GM19468 (cell line): ENCODE data around the gene NAA10.

Experiments used
- ATAC-seq: cut with Tn5 transposase; IDR thresholded peaks from one replicate; pipeline ENCODE4 v1.9.1; 2021; ENCODE audit warnings: mild to moderate bottlenecking, moderate library complexity, moderate number of reproducible peaks; ENCODE audit not compliant: unreplicated experiment; ENCODE audit errors: extremely low read depth

The NAA10 gene

DNA sequence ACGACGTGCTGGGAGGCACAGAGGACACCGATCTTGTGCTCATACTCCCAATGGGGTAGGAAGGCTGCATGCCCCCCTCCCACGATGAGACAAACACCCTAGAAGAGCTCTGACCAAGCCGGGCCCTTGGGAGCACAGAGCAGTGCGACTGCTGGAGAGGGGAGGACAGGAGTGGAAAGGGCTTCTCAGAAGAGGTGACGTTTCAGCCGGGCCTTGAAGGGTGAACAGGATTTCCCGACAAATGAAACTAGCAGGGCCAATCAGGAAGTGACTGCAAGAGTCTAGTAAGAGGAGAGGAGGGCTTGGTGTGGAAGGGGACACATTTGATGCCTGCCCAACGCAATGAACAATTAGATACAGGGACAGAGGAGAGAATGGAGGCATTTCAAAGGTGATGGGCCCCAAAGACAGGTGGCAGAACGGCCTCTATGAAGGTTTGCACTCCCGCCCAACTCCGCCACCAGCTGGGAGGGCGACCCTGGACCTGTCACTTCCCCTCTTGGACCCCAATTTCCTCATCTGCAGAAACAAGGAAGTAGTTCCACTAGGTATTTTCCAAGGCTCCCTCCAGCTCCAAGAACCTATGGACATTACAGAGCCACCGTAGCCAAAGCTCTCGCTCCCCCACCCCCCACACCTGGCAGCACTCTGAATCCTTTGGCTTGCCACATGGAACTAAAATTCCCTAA, 32.8 kb upstream of the NAA10 start:
- no peak for ATAC-seq

DNA sequence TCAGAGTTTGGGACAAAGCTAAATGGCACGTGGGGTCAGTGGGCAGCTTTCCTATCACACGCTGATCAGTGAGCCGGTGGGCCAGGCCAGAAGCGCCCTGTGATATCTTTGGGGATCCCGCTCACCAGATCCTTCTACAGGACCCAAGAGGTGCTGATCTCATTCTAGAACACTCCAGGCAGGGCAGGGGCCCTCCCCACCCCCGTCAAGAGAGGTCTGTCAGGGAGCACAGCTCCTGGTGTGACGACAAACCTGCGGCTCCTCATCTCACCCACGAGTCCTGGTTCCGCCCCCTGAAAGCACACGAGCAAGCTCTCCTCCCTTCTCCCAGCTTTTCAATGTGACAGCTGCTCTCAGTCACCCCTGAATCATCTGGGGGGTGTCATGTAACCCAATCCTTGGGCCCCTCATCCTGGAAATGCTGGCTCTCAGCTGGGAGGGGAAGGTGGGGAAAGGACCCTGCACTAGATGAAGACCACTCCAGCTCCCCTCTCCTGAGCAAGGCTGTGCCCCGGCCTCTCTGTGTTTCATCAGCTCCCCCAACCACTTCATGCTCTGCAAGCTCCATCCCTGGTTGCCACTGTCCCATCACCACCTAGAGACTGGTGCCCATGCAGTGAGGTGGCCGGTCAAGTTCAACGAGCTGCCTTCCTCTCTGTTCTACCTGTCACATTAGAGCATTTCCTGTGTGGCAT, 32.2 kb upstream of the NAA10 start:
- no peak for ATAC-seq

DNA sequence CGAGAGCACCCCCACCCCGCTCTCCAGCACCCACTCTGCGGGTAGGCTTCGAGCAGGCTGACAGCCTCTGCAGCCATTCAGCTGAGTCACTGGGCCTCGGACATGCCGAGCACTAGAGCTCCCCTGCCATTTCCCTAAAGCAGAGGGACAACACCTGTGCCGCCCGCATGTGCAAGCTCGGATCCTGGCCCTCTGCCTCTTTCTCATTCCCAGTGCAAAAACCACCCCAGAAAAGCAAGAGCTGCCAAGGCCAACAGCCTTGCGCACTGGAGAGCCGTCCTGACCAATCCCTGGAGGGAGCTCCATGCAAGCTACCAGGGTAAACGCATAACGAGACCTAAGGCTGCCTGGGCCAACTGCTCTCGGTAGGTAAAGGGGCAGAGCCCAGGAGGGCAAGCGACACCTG, 31.4 kb upstream of the NAA10 start:
- no peak for ATAC-seq

DNA sequence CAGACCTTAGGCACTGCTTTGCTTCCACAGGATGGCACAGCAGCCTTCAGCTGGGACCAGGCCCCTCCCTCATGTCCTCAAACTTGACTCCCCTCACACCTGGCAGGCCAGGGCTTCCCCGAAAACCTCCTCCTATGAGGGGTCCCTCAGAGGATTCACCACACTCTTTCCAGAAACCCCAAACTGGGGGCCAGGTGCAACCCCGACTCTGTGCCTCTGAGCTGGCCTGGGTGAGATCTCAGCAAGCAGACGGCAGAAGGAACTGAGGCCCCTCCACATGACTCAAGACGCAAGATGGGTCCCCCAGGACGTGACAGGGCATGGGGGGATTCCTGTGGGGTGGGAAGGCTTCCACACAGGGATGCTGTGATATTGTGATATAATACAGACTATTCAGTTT, 30.6 kb upstream of the NAA10 start:
- no peak for ATAC-seq

DNA sequence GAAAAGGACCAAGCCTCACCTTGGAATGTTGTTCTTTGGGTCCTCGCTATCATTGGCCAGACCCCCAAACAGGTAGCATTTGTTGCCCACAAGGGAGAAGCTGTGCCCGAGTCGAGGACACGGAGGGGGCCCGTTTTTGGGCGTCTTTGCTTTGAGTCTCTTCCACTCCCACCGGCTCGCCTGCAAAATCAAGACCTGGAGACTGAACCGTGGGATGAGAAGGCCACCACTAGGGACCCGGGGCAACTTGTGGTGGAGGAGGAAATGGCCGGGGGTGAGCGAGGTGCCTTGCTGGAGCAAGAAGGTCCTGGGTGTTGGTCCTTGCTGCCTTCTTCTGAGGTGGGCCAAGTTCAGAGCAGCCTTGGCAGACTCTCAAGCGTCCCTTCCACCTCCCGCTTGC, 29.3 kb upstream of the NAA10 start:
- no peak for ATAC-seq

DNA sequence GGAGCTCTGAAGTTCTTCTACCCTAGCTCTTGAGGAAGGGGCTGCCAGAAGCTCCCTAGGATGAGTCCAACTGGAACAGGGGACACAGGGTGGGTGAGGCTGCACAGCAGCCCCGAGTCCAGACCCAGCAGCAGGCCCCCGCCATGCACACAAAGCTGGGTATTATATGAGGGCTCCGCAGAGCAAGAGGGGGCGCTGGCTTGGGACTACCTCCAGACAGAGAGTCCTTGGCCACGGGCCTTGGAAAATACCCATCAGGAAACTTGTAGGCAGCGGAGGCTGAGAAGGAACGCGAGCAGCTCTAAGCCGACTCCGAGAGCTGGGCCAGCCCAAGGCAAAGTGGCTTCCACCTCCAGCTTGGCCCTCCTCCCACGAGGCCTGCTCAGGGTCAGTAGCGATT, 28.7 kb upstream of the NAA10 start:
- no peak for ATAC-seq

DNA sequence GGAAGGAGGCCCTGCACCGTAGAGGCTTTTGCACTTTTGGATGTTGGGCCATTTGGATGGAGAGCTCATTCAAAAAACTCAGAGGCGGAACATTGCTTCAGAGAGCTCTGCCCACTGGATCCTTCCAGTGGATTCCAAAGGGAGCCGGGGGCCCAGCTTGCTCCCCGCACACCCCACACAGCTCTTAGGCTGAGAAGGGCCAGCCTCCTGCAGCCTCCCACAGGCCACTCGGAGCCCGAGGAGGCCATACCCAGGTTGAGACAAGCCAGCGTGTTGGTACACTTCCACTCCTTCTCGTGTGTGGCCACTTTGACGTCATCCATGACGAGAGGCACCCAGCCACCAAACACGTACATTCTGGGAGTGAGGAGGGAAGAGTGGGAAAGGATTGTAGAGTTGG, 26.5 kb upstream of the NAA10 start:
- no peak for ATAC-seq

DNA sequence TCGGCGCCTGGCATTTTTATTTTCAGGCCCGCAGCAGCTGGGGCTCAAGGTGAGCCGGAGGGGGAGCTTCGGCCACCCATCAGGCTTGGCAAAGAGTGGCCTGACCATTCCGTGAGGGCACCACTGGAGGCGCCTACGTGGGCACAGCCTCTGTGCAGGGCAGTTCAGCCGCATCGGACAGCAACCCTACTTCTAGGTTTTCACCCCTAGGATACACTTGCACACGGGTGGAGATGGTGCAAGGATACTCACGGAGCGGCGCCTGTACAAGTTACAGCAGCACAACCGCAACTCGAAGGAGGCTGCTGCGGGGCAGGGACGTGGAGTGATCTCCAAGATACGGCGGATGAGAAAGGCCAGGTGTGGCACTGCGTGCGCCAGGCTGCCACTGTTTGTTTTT, 25.9 kb upstream of the NAA10 start:
- ATAC-seq = no peak

DNA sequence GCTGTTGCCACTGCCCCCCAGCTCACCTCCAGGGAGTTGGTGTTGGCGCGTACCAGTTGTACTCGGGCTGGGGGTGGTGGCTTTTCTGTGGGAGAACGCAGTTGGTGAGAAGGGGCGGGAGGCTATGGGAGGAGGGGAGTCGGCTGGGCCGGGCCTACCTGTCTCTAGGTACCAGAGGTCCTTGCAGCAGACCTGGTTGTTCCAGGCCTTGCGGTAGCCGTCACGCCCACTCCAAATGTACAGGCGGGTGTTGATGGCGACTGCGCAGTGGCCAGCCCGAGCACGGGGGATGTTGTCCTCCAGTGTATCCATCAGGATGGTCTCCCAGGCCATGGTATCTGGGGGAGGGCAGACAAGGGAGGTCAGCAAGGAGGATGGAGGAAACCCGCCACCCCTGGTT, 25.2 kb upstream of the NAA10 start:
- no peak for ATAC-seq

DNA sequence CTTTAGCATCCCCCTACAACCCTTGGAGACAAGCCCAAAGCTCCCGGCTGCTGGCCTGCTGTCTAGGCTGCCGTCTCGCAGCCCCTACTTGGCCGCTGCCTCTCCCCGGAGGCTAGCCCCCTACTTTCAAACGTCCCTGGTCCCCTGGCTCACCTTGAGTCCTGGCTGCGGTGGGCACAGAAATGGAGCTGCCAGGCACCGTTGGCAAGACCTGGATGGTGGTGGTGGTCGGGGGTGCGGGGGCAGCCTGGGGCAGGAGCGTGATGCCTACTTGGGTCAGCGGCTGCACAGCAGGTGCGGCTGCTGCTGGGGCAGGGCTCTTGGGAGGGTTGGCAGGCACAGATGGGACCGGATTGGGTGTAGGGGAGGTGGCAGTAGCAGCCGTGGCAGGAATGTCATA, 24.8 kb upstream of the NAA10 start:
- no peak for ATAC-seq

DNA sequence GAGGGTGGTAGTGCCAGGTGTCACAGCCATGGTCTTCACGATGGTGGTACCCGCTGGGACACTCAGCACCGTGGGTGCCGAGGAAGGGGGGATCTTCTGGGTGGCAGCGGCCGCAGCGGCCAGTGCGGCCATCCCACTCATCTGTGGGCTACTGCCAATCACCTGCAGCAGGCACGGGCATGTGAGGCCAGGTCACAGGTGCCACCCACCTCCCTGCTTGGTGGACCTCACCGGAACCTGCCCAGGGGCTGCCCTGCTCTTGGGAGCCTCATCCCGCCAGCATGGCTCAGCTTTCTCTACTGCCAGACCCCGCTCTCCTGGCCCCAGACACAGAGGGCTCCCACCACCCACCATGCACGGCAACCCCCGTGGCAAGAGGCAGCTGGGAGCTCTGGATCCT, 23.8 kb upstream of the NAA10 start:
- ATAC-seq = no peak

DNA sequence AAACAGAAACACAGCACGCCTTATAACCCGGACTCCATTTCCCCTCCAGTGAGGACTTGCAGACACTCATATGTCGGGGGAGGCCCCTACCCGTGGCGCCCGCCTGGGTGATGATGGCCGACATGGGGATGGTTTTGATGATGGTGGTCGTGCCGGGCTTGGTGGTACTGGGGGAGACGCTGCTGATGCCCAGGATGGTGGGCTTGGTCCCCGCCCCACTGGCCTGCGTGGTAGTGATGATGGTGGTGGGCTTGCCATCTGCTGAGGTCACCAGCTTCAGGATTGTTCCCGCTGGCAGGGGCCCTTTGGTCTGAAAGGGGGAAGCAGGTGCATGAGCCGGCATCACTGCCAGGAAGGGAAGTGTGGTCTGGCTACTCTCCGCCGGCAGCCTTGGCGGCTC, 22.4 kb upstream of the NAA10 start:
- no peak for ATAC-seq

DNA sequence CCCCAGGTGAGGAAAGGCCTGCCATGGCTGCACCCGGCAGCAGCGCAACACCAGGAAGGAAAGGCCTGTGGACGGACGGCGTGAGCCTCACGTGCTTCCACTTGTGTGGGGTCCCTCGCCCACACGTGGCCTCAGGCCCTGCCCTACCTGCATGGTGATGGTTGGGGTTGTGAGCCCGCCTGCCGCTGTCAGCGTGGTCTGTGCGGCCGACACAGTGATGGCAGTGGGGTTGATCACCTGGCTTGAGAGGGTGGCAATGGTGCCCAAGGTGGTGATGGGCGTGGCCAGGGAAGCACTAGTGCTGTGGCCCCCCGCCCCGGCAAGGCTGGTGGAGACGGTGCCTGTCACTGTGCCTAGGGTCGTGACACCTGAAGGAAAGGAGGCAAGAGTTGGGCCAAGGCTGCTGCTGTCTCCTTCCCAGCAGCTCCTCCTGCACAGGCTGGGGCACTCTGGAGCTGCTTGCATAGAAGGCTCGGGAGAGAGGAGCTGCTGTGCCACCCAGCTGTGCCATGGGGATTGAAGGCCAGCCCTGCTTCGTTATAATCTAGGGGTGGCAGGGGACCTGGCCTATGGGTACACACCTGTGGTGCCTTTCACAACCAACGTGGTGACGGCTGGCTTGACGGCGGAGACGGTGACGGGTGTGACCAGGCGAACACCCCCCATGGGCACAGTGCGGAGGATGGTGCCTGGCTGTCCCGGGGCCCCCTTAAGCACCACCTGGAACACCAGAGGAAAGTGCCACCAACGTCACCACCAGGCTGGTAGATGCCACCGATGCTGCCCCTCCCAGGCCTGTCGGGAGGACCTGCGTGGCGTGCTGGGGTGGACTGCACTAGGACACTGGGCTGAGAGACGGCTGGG, 21.4 kb upstream of the NAA10 start:
- no peak for ATAC-seq

DNA sequence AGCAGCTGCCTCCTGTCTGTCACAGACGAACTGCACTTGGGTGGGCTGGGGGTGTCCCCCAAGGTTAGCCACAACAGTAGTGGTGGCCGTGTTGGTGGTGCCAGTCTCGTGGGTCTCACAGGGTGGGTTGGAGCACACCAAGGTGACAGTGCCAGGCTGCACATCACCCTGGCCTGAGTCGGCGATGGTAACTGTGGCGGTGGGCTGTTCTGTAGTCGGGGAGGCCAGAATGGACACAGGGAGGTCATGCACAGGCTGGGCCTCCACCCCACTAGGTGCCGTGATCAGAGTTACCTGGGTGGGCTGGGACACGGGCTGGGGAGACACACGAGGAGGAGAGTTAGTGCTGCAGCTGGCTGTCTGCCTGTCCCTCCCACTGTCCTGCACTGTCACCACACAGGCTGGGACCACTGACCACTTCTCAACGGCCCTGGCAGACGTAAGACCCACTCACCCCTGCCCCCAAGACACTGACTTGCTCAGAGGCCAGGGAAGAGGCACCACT, 20.4 kb upstream of the NAA10 start:
- ATAC-seq = no peak

DNA sequence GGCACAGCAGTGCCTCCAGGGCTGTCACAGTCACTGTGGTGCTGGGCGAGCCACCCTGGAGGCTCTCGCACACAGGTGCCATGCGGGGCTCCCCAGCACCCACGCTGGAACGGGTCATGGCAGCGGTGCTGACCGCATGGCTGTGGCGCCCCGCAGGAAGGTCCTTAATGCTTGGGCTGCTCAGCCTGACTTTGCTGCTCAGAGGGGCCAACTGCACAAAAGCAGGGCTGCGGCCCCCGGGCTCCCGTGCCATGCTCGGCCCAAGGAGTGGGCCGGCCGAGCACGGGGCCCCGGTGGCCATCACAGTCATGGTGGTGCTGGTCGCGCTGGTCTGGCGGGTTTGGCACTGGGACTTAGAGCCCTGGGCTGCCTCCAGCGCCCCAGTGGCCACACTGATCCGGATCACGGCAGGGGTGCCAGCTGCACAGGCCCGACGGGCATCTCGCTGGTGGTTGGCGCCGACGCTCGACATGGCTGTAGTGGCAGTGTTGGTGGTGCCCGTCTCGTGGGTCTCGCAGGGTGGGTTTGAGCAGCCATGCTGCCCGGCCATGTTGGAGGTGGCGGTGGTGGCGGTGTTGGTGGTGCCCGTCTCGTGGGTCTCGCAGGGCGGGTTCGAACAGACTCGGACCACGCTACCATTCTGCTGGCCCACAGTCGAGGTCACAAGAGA, 19.9 kb upstream of the NAA10 start:
- no peak for ATAC-seq

DNA sequence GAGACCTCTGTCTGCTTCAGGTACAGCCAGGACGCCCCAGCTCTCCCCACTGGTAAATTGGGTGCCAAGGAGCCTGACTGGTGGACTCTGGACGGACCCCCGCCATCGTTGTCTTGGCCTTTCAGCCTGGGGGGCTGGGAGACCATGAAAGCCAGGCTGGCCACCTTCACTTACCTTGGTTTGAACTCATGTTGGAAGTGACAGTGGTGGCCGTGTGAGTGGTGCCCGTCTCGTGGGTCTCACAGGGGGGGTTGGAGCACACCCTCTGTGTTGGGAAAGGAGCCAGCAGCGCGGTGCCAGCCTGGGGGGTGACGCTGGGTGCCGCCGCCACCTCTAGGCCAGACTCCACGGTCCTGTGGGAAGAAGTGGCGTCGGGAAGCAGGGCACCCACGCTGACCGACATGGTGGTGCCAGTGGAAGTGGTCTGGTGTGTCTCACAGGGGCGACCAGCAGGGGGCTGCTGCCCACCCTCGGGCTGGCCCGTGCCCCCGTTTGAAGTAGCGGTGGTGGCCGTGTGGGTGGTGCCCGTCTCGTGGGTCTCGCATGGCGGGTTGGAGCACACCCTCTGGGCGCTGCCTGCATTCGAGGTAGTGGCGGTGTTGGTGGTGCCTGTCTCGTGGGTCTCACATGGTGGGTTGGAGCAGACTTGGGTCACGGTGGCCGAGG, 19.2 kb upstream of the NAA10 start:
- ATAC-seq = no peak

DNA sequence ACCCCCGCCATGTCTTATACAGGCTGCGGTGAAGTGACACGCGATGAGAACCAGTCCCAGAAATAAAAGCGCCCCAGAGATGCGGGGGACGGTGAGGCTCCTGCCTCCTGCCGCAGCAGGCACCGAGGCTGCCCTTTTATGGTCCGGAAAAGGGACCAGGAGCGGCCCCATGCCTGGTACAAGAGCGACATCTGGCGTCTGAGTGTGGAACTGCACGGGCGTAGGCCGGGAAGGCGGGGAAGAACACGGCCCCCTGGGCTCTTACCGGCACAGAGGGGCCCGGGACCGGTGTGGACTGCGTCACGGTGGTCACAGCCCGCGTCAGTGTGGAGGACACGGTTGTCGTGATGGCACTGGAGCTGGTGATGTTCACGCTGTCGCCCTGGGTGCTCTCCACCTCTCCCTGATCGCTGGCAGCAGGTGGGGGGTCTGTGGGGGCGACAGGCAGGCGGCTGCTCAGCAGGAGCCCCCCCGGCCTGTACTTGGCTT, 18.5 kb upstream of the NAA10 start:
- no peak for ATAC-seq

DNA sequence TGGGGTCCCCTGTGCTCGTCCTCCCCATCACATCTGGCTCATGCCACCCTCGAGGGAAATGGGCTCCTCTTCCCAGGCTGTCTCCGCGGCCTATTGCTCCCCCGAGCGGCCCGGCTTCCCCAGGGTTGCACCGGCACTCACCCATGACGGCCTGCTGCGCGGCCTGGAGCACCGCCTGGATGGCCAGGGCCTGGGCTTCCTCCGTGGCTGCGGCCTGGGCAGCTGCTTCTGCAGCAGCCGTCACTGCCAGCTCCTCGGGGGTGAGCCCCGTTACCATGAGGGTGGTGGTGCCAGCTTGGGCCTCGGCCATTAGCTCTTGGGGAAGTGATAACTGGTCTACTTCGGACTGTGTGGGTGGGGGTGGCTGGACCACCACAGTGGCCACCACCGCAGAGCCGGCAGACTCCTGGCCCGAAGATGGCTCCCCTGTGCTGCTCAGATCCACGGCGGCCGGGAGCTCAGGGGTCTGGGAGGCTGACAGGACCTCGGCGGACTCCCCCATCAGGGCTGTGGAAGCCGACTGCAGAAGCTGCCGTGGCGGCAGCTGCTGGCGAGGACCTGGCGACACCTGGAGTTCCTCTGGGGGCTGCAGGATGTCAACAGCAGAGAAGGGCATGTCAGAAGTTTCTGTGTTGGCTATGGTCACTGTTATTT, 17.7 kb upstream of the NAA10 start:
- no peak for ATAC-seq

DNA sequence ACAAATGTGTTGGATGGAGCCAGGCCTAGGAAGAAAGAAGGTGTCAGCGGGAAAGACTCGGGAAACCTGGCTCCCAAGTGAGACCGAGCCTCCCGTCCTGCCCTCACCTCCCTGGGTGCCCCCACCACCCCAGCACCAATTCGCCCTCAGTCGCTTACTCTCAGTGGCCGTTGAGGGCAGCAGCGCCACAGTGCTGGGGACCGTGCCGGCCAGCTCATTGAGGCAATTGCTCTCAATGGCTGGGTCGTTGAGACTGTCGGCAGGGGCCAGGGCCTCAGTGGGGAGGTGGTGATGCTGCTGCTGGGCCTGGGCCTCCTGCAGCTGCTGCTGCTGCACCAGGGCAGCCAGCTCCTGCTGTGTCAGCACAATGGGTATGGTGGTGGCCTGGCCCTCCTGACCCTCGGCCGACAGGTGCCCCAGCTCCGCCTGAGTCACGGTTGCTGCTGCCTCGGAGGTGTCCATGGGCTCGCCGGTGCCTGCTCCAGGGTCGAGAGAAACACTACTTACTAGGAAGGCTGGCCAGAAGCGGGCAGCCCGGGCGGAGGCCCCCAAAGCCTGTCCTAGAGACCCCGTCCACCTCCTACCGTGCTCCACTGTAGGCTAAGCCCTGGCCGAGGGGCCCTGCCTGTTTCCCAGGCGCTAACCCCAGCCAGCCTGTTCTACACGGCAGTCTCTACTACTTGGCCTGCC, 17.0 kb upstream of the NAA10 start:
- ATAC-seq = no peak
